ENCODE data around the gene LPP. TPM values are rescaled to one million over a fixed set of nuclear protein-coding genes. Genes with fewer than 3 reads are reported as not detected.
A peak's percentile ranks its signal among the peaks of the same experiment; 100 is the strongest.

LPP gene
- total and polyA plus RNA-seq, 2 donors (not counting 1 experiment from before 2014, with no cell fraction given): 7.6 to 81.7 TPM

DNA sequence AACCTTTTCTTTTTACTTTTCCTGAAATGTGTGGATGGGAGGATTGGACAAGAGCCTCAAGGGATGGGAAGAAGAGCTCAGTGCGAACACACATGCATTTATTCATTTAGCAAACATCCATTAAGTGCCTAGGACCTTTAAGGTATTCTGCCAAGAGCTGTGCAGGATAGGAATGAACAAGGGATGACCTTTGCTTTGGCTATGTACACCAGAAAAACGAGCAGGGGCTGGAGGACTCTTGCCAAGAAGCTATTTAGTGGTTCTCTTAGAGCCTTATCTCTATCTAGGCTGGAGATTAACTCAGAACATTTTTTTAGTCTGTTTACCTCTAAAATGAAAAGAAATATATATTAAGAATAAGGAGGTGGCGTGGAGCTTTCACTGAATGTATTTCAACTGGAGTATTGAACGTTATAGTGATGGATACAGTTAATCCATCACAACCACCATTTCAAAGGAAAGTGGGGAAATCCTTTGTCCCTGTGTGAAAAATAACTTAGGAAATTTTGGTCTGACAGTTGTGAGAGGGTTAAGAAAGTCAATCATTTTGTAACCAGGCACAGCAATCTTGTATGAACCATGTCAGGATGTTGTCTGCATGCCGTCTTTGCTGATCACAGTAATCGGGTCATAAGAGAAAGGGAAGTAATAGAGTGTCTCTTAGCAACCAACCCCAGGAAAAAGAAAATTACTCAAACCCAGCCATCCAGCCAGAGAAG is 279.0 kb downstream of the LPP start:
- intact Hi-C loops (cut with micrococcal nuclease): loop anchor here (1.0 to 5.0 kb wide), 2 partner anchors 11 to 281 kb away; partner anchors contain the start of gene LPP
- ChIA-PET CTCF (interaction anchor here (1.1 to 1.8 kb wide), 2 partner anchors 10 to 22 kb away, joined by 3 to 5 read pairs; no protein-coding TSS in a partner anchor), POLR2A (interaction anchor here (0.6 to 1.8 kb wide), 5 partner anchors 10 to 272 kb away, joined by 3 to 11 read pairs (median 6); no protein-coding TSS in a partner anchor)
- ATAC-seq (ENCODE audit: low read depth): peak; percentile 85
- no peaks in the 10 kb centered on the region for H3K36me3 ChIP-seq (replicated peaks in 1 of 2; ENCODE audit: control extremely low read depth in 1 of 2, control insufficient read depth in 1 of 2, extremely low read depth in 1 of 2, insufficient read depth in 2 of 2, low read length in 1 of 2)
- peak overlapping the region; percentile 62 for H2AFZ ChIP-seq (ENCODE audit: insufficient read depth, low read depth, low read length, poor library complexity, severe bottlenecking)
- peak overlapping the region; percentile 79 for H3K4me2 ChIP-seq (replicated peaks; ENCODE audit: low read depth, low read length, poor library complexity, severe bottlenecking)
- H3K79me2 ChIP-seq (ENCODE audit: control insufficient read depth, insufficient read depth, low read length): peaks cover 31% of the 10 kb centered on the region
- H3K4me3 Mint-ChIP-seq: peak overlapping the region; percentile 81
- H3K9ac ChIP-seq (ENCODE audit: low read length): peak overlapping the region; percentile 65
- H3K27ac ChIP-seq (ENCODE audit: low read length in 2 of 2): peak overlapping the region; percentile 95 to 99
- peak overlapping the region; percentile 98 for H3K27ac Mint-ChIP-seq
- H3K4me1 ChIP-seq (ENCODE audit: control insufficient read depth in 2 of 2, insufficient read depth in 2 of 2, low read length in 2 of 2): peaks cover 57 to 83% of the 10 kb centered on the region in 2 donors
- TF ChIP-seq, protein P1, sequence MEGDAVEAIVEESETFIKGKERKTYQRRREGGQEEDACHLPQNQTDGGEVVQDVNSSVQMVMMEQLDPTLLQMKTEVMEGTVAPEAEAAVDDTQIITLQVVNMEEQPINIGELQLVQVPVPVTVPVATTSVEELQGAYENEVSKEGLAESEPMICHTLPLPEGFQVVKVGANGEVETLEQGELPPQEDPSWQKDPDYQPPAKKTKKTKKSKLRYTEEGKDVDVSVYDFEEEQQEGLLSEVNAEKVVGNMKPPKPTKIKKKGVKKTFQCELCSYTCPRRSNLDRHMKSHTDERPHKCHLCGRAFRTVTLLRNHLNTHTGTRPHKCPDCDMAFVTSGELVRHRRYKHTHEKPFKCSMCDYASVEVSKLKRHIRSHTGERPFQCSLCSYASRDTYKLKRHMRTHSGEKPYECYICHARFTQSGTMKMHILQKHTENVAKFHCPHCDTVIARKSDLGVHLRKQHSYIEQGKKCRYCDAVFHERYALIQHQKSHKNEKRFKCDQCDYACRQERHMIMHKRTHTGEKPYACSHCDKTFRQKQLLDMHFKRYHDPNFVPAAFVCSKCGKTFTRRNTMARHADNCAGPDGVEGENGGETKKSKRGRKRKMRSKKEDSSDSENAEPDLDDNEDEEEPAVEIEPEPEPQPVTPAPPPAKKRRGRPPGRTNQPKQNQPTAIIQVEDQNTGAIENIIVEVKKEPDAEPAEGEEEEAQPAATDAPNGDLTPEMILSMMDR (IDR thresholded peaks at IDR 0.05): no peak
- TF ChIP-seq EZH2 (IDR thresholded peaks at IDR 0.05; ENCODE audit: borderline replicate concordance, insufficient read depth, low read depth, low read length, poor library complexity, severe bottlenecking): no peak
- peak; percentile 75 for DNase-seq
- peaks cover 81% of the 10 kb centered on the region for H3K4me1 Mint-ChIP-seq
- H3K27me3 ChIP-seq (replicated peaks in 1 of 4; ENCODE audit: control extremely low read depth in 1 of 4, control insufficient read depth in 3 of 4, insufficient read depth in 4 of 4, low read length in 3 of 4): no peaks in the 10 kb centered on the region
- H4K20me1 ChIP-seq (ENCODE audit: control insufficient read depth, insufficient read depth, low read length, poor library complexity, severe bottlenecking): no peaks in the 10 kb centered on the region
- no peaks in the 10 kb centered on the region for H3K27me3 Mint-ChIP-seq
- H3K9me3 Mint-ChIP-seq (ENCODE audit: insufficient read depth): no peaks in the 10 kb centered on the region
- H3K9me3 ChIP-seq (ENCODE audit: control extremely low read depth in 1 of 3, control insufficient read depth in 2 of 3, insufficient read depth in 1 of 3, low read length in 2 of 3): peaks cover 0 to under 1% (median 0%) of the 10 kb centered on the region in 3 donors
- WGBS (ENCODE audit: insufficient coverage): no CpG with 5 or more reads among the region's 6 CpGs
- peak overlapping the region in 2 of 5 experiments; percentile 25 to 39 for H3K4me3 ChIP-seq (ENCODE audit: control extremely low read depth in 1 of 5, extremely low read depth in 1 of 5, insufficient read depth in 1 of 5, low read depth in 2 of 5, low read length in 4 of 5)
